HepG2 (cell line): Measurements from ENCODE around the gene RPLP2. TPM values are rescaled to one million over a fixed set of nuclear protein-coding genes. Genes with fewer than 3 reads are reported as not detected.

Experiments
- BATF2 ChIP-seq: sonication (generic); formaldehyde crosslinking; IDR thresholded peaks from 2 replicates; pipeline ENCODE4 v1.8.0; 2022; ENCODE audit warnings: mild to moderate bottlenecking, missing genetic modification reagents, moderate library complexity
- GABPB1 ChIP-seq: IDR thresholded peaks from 2 replicates; pipeline ENCODE4 v1.6.1; 2016; ENCODE audit warnings: mild to moderate bottlenecking, missing genetic modification reagents, moderate library complexity, missing compliant biosample characterization
- HNF1A ChIP-seq, 2 experiments: sonication (generic) in 1 of 2; formaldehyde crosslinking in 1 of 2; IDR thresholded peaks; 2 replicates each; pipeline versions ENCODE4 v1.4.0 to v1.6.1; 2016 to 2020; ENCODE audit warnings: borderline replicate concordance in 1 of 2, low read depth in 1 of 2, mild to moderate bottlenecking in 1 of 2, missing genetic modification reagents in 1 of 2
- PHF5A ChIP-seq: IDR thresholded peaks from one replicate; pipeline ENCODE4 v1.6.1; 2018; ENCODE audit warnings: low read depth, missing genetic modification reagents; ENCODE audit not compliant: unreplicated experiment
- PHF8 ChIP-seq: sonication (generic); formaldehyde crosslinking; IDR thresholded peaks from 2 replicates; pipeline ENCODE4 v1.5.0; 2020; ENCODE audit warnings: missing genetic modification reagents
- POLR2AphosphoS5 ChIP-seq: IDR thresholded peaks from 2 replicates; pipeline ENCODE4 v1.6.1; 2012; ENCODE audit warnings: low read depth, low read length
- RBFOX2 ChIP-seq: fragments of 200-400 bp; formaldehyde crosslinking; IDR thresholded peaks from 2 replicates; pipeline ENCODE4 v1.6.1; 2017; ENCODE audit warnings: low read depth, mild to moderate bottlenecking, low read length
- WIZ ChIP-seq: sonication (generic); formaldehyde crosslinking; IDR thresholded peaks from 2 replicates; pipeline ENCODE4 v1.5.1; 2020; ENCODE audit warnings: mild to moderate bottlenecking, missing genetic modification reagents
- XRCC5 ChIP-seq: fragments of 200-400 bp; formaldehyde crosslinking; optimal IDR thresholded peaks from 2 replicates; pipeline ENCODE3; 2017; ENCODE audit warnings: mild to moderate bottlenecking, low read length
- YEATS2 ChIP-seq: sonication (generic); formaldehyde crosslinking; IDR thresholded peaks from 2 replicates; pipeline ENCODE4 v1.4.0; 2020; ENCODE audit warnings: missing genetic modification reagents, borderline replicate concordance
- ZFYVE20 ChIP-seq: sonication (generic); formaldehyde crosslinking; IDR thresholded peaks from 2 replicates; pipeline ENCODE4 v1.8.0; 2023; ENCODE audit warnings: low read depth, mild to moderate bottlenecking, moderate library complexity, missing genetic modification reagents, borderline replicate concordance
- ZHX1 ChIP-seq: sonication (generic); formaldehyde crosslinking; IDR thresholded peaks from 2 replicates; pipeline ENCODE4 v1.8.1; 2022; ENCODE audit warnings: low read depth, mild to moderate bottlenecking, missing genetic modification reagents
- ZNF446 ChIP-seq: sonication (generic); formaldehyde crosslinking; IDR thresholded peaks from 2 replicates; pipeline ENCODE4 v1.5.0; 2020; ENCODE audit warnings: mild to moderate bottlenecking, missing genetic modification reagents
- ZNF547 ChIP-seq: sonication (generic); formaldehyde crosslinking; IDR thresholded peaks from 2 replicates; pipeline ENCODE4 v1.5.1; 2020; ENCODE audit warnings: mild to moderate bottlenecking, missing genetic modification reagents
- ZNF687 ChIP-seq: sonication (generic); formaldehyde crosslinking; IDR thresholded peaks from 2 replicates; pipeline ENCODE4 v1.5.1; 2020; ENCODE audit warnings: mild to moderate bottlenecking, missing genetic modification reagents, moderate library complexity
- polyA plus RNA-seq, 8 experiments: library from polyadenylated mRNA; depleted of rRNA in 3 of 8; stranded (reverse) in 7 of 8; unstranded in 1 of 8; fragments of >200 nt; fragmentation: Illumina TruSeq in 4 of 8; extraction: Trizol in 4 of 8; gene quantifications; 2 replicates each; pipeline versions ENCODE4 v1.2.1 to v1.2.3, GENCODE V29; 2011 to 2016; ENCODE audit warnings: low read depth in 4 of 8, missing spikeins in 1 of 8, mixed read lengths in 1 of 8; ENCODE audit not compliant: insufficient read depth in 1 of 8
- total RNA-seq, 5 experiments: library from RNA; depleted of rRNA; stranded (reverse); fragments of >200 nt; fragmentation: Illumina TruSeq; extraction: Trizol; gene quantifications; 2 replicates each; pipeline ENCODE4 v1.2.3, GENCODE V29; 2016; ENCODE audit warnings: low read depth in 1 of 5

Gene RPLP2
- total and polyA plus RNA-seq, 2 of the 13 experiments (the other 11 are each of a cell fraction or from before 2014, with no cell fraction given): 978 to 2,106 TPM

- TF ChIP-seq WIZ (CRISPR knock-in tag): no peak
- peak; percentile 67; the same call in 1 of the 2 replicates for TF ChIP-seq ZNF446 (CRISPR knock-in tag)
- peak; percentile 79; the same call in 1 of the 2 replicates for TF ChIP-seq ZNF547 (CRISPR knock-in tag)
- TF ChIP-seq HNF1A (IDR thresholded peaks at IDR 0.05; ENCODE audit: low read depth): no peak
- peak; percentile 26; the same call in 1 of the 2 replicates for TF ChIP-seq HNF1A (CRISPR knock-in tag; IDR thresholded peaks at IDR 0.05; ENCODE audit: borderline replicate concordance)
- peak; percentile 92 for TF ChIP-seq POLR2AphosphoS5
- TF ChIP-seq PHF8 (CRISPR knock-in tag): peak; percentile 39; the same call in 1 of the 2 replicates
- TF ChIP-seq XRCC5: no peak
- no peak for TF ChIP-seq BATF2 (CRISPR knock-in tag)
- 0 out of 2 replicates have a peak, but pooled peaks have one; percentile 40 for TF ChIP-seq ZFYVE20 (CRISPR knock-in tag)
- peak; percentile 99 for TF ChIP-seq RBFOX2
- 0 out of 2 replicates have a peak, but pooled peaks have one; percentile 17 for TF ChIP-seq ZHX1 (CRISPR knock-in tag)
- TF ChIP-seq PHF5A (CRISPR knock-in tag): peak; percentile 23
- TF ChIP-seq GABPB1 (CRISPR knock-in tag): peak; percentile 31; the same call in 1 of the 2 replicates
- peak; percentile 46; the same call in 1 of the 2 replicates for TF ChIP-seq YEATS2
- peak; percentile 61 for TF ChIP-seq ZNF687 (CRISPR knock-in tag)
Measured at GRCh38 chr11:819129-819931, 9.6 kb downstream of the RPLP2 start (continued).
